ENCODE results near the gene HJURP.

- TF ChIP-seq, protein P1, sequence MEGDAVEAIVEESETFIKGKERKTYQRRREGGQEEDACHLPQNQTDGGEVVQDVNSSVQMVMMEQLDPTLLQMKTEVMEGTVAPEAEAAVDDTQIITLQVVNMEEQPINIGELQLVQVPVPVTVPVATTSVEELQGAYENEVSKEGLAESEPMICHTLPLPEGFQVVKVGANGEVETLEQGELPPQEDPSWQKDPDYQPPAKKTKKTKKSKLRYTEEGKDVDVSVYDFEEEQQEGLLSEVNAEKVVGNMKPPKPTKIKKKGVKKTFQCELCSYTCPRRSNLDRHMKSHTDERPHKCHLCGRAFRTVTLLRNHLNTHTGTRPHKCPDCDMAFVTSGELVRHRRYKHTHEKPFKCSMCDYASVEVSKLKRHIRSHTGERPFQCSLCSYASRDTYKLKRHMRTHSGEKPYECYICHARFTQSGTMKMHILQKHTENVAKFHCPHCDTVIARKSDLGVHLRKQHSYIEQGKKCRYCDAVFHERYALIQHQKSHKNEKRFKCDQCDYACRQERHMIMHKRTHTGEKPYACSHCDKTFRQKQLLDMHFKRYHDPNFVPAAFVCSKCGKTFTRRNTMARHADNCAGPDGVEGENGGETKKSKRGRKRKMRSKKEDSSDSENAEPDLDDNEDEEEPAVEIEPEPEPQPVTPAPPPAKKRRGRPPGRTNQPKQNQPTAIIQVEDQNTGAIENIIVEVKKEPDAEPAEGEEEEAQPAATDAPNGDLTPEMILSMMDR (IDR thresholded peaks at IDR 0.05) = no peak
- TF ChIP-seq POLR2A (IDR thresholded peaks at IDR 0.05) (no peak), EP300 (IDR thresholded peaks at IDR 0.05) (no peak)
Measured at GRCh38 chr2:233833345-233833744, 21.0 kb downstream of the HJURP start.
